ENCODE results near the gene RAMAC. TPM values are rescaled to one million over a fixed set of nuclear protein-coding genes. Genes with fewer than 3 reads are reported as not detected.

The RAMAC gene
- polyA plus RNA-seq, 1 of the 3 experiments (the other 2 are of a cell fraction): 25.9 TPM

- no peak for TF ChIP-seq REST (IDR thresholded peaks at IDR 0.05; ENCODE audit: low read depth, low read length)
- no peak for TF ChIP-seq USF2 (IDR thresholded peaks at IDR 0.05; ENCODE audit: borderline replicate concordance, low read depth, low read length)
- TF ChIP-seq SIN3A (IDR thresholded peaks at IDR 0.05; ENCODE audit: borderline replicate concordance, low read depth, low read length): peak; percentile 67; the same call in 1 of the 2 replicates
- peak; percentile 74 for TF ChIP-seq MXI1 (IDR thresholded peaks at IDR 0.05; ENCODE audit: low read depth, low read length)
- TF ChIP-seq TEAD4 (IDR thresholded peaks at IDR 0.05; ENCODE audit: borderline replicate concordance, insufficient read depth): no peak
- TF ChIP-seq NRF1 (IDR thresholded peaks at IDR 0.05; ENCODE audit: low read depth, low read length): no peak
- TF ChIP-seq EZH2phosphoT487 (IDR thresholded peaks at IDR 0.05; ENCODE audit: borderline replicate concordance, low read depth): no peak
Measured at GRCh38 chr15:82985688-82986441, at the start of gene RAMAC (continued).

GRCh38 chr15:82936966-82937711 is 48.9 kb upstream of the RAMAC start:
- Histone ChIP-seq H3K4me2 (no peak overlapping the region), H3K27ac (ENCODE audit: low read depth in 2 of 2, low read length in 1 of 2) (no peak overlapping the region), H3F3A (replicated peaks; ENCODE audit: insufficient read depth) (no peaks in the 10 kb centered on the region), H3K27me3 (ENCODE audit: insufficient read depth) (no peaks in the 10 kb centered on the region), H2AFZ (ENCODE audit: low read depth) (no peak overlapping the region), H3K36me3 (replicated peaks in 1 of 2; ENCODE audit: control insufficient read depth in 1 of 2, insufficient read depth in 2 of 2, low read length in 1 of 2) (no peaks in the 10 kb centered on the region), H3K9me3 (no peaks in the 10 kb centered on the region), H3K4me1 (ENCODE audit: control insufficient read depth in 1 of 2, insufficient read depth in 2 of 2, low read depth in 1 of 2, low read length in 1 of 2) (no peaks in the 10 kb centered on the region), H4K20me1 (ENCODE audit: insufficient read depth) (no peaks in the 10 kb centered on the region), H3K9ac (no peak overlapping the region), H3K4me3 (ENCODE audit: low read depth in 2 of 2, low read length in 1 of 2) (no peak overlapping the region), H3K9me2 (no peaks in the 10 kb centered on the region), H3K79me2 (ENCODE audit: insufficient read depth) (no peaks in the 10 kb centered on the region)
- WGBS (ENCODE audit: low lambda C conversion rate): 58% methylated on average over 4 of the region's 4 CpGs
- ChIA-PET POLR2A (no interaction called here), CTCF (no interaction called here)
- no peak for TF ChIP-seq CTCF (IDR thresholded peaks at IDR 0.05)
- TF ChIP-seq SIN3A (IDR thresholded peaks at IDR 0.05; ENCODE audit: borderline replicate concordance, low read depth, low read length): no peak
- no peak for TF ChIP-seq MXI1 (IDR thresholded peaks at IDR 0.05; ENCODE audit: low read depth, low read length)
- TF ChIP-seq, protein P1, sequence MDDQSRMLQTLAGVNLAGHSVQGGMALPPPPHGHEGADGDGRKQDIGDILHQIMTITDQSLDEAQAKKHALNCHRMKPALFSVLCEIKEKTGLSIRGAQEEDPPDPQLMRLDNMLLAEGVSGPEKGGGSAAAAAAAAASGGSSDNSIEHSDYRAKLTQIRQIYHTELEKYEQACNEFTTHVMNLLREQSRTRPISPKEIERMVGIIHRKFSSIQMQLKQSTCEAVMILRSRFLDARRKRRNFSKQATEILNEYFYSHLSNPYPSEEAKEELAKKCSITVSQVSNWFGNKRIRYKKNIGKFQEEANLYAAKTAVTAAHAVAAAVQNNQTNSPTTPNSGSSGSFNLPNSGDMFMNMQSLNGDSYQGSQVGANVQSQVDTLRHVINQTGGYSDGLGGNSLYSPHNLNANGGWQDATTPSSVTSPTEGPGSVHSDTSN (IDR thresholded peaks at IDR 0.05): 0 out of 2 replicates have a peak, but pooled peaks have one; percentile 35
- no peak for TF ChIP-seq NRF1 (IDR thresholded peaks at IDR 0.05; ENCODE audit: low read depth, low read length)
- no peak for DNase-seq

Data from SK-N-SH (cell line).